ENCODE measurements around the gene SNX14.

Gene SNX14

GRCh38 chr6:85465762-85466161 lies 127.9 kb downstream of the SNX14 start:
- POLR2A ChIA-PET = no interaction called here
- Histone ChIP-seq H3K36me3 (ENCODE audit: control insufficient read depth in 2 of 2, insufficient read depth in 1 of 2, low read length in 2 of 2) (no peaks in the 10 kb centered on the region), H3K4me3 (ENCODE audit: low read depth, low read length) (no peak overlapping the region), H3K4me1 (ENCODE audit: control insufficient read depth, insufficient read depth, low read length) (no peaks in the 10 kb centered on the region), H3K27ac (ENCODE audit: extremely low read depth, low read depth, low read length) (no peak overlapping the region), H3K9me3 (ENCODE audit: control insufficient read depth, insufficient read depth, low read depth, low read length) (no peaks in the 10 kb centered on the region)
- no peak for TF ChIP-seq SETDB1 (IDR thresholded peaks at IDR 0.05; ENCODE audit: insufficient read length, low read length)
- no peak for TF ChIP-seq ZBTB20 (tag by site-specific recombination; IDR thresholded peaks at IDR 0.05)
- TF ChIP-seq SP2 (tag by site-specific recombination; IDR thresholded peaks at IDR 0.05) = no peak
- no peak for TF ChIP-seq ZNF223 (tag by site-specific recombination; IDR thresholded peaks at IDR 0.05)
- TF ChIP-seq ZNF449 (tag by site-specific recombination; IDR thresholded peaks at IDR 0.05) = no peak
- no peak for TF ChIP-seq GFI1B (tag by site-specific recombination; IDR thresholded peaks at IDR 0.05)
- TF ChIP-seq ZNF221 (tag by site-specific recombination; IDR thresholded peaks at IDR 0.05; ENCODE audit: borderline replicate concordance) = no peak
- TF ChIP-seq OVOL3 (tag by site-specific recombination; IDR thresholded peaks at IDR 0.05) = no peak
- TF ChIP-seq ZBTB6 (tag by site-specific recombination; IDR thresholded peaks at IDR 0.05) = no peak
- no peak for TF ChIP-seq ZNF266 (tag by site-specific recombination; IDR thresholded peaks at IDR 0.05; ENCODE audit: low read depth)
- CTCF ChIA-PET = interaction anchor here (0.7 to 5.7 kb wide), 3 partner anchors 16 to 108 kb away, joined by 3 to 58 read pairs (median 8); no protein-coding TSS in a partner anchor

- ChIA-PET CTCF (interaction anchor here (0.8 to 1.4 kb wide), 4 partner anchors 13 to 72 kb away, joined by 3 to 8 read pairs (median 4); no protein-coding TSS in a partner anchor), POLR2A (no interaction called here)
- TF ChIP-seq ZNF629 (tag by site-specific recombination; IDR thresholded peaks at IDR 0.05) = 0 out of 2 replicates have a peak, but pooled peaks have one; percentile 20
- TF ChIP-seq MZF1 (tag by site-specific recombination; IDR thresholded peaks at IDR 0.05; ENCODE audit: borderline replicate concordance) = no peak
- peak; percentile 43; the same call in 1 of the 2 replicates for TF ChIP-seq SP7 (tag by site-specific recombination; IDR thresholded peaks at IDR 0.05)
- no peaks in the 10 kb centered on the region for H3K36me3 ChIP-seq (ENCODE audit: control insufficient read depth in 2 of 2, insufficient read depth in 1 of 2, low read length in 2 of 2)
- 0 out of 2 replicates have a peak, but pooled peaks cover under 1% of the 10 kb centered on the region for H3K4me1 ChIP-seq (ENCODE audit: control insufficient read depth, insufficient read depth, low read length)
- no peaks in the 10 kb centered on the region for H3K9me3 ChIP-seq (ENCODE audit: control insufficient read depth, insufficient read depth, low read depth, low read length)
- no peak overlapping the region for H3K4me3 ChIP-seq (ENCODE audit: low read depth, low read length)
- H3K27ac ChIP-seq (ENCODE audit: extremely low read depth, low read depth, low read length) = no peak overlapping the region
Measured at GRCh38 chr6:85464722-85465150, 128.9 kb downstream of the SNX14 start.

GRCh38 chr6:85464260-85464644 lies 129.4 kb downstream of the SNX14 start:
- Histone ChIP-seq H3K36me3 (ENCODE audit: control insufficient read depth in 2 of 2, insufficient read depth in 1 of 2, low read length in 2 of 2) (no peaks in the 10 kb centered on the region), H3K4me3 (ENCODE audit: low read depth, low read length) (no peak overlapping the region), H3K4me1 (ENCODE audit: control insufficient read depth, insufficient read depth, low read length) (0 out of 2 replicates have a peak, but pooled peaks cover 4% of the 10 kb centered on the region), H3K27ac (ENCODE audit: extremely low read depth, low read depth, low read length) (no peak overlapping the region), H3K9me3 (ENCODE audit: control insufficient read depth, insufficient read depth, low read depth, low read length) (no peaks in the 10 kb centered on the region)
- TF ChIP-seq ZNF184 (tag by site-specific recombination; IDR thresholded peaks at IDR 0.05) = 0 out of 2 replicates have a peak, but pooled peaks have one; percentile 57
- 0 out of 2 replicates have a peak, but pooled peaks have one; percentile 21 for TF ChIP-seq SP7 (tag by site-specific recombination; IDR thresholded peaks at IDR 0.05)
- TF ChIP-seq ZNF792 (tag by site-specific recombination; IDR thresholded peaks at IDR 0.05) = no peak
- peak; percentile 29; the same call in 1 of the 2 replicates for TF ChIP-seq GFI1B (tag by site-specific recombination; IDR thresholded peaks at IDR 0.05)
- peak; percentile 85 for TF ChIP-seq PRDM1 (tag by site-specific recombination; IDR thresholded peaks at IDR 0.05)
- TF ChIP-seq ZBTB21 (tag by site-specific recombination; IDR thresholded peaks at IDR 0.05) = peak; percentile 47; the same call in 1 of the 2 replicates
- TF ChIP-seq ZNF629 (tag by site-specific recombination; IDR thresholded peaks at IDR 0.05) = peak; percentile 58; the same call in 1 of the 2 replicates
- TF ChIP-seq ZNF660 (tag by site-specific recombination; IDR thresholded peaks at IDR 0.05) = peak; percentile 81
- peak; percentile 74; the same call in 1 of the 2 replicates for TF ChIP-seq MYNN (tag by site-specific recombination; IDR thresholded peaks at IDR 0.05; ENCODE audit: borderline replicate concordance)
- TF ChIP-seq ZEB2 (tag by site-specific recombination; IDR thresholded peaks at IDR 0.05) = no peak
- TF ChIP-seq RBAK (tag by site-specific recombination; IDR thresholded peaks at IDR 0.05) = no peak
- ChIA-PET POLR2A (interaction anchor here (1.1 to 1.6 kb wide), 2 partner anchors 15 to 214 kb away, joined by 3 read pairs; partner anchors contain the start of gene NT5E), CTCF (interaction anchor here (0.7 to 3.1 kb wide), 10 partner anchors 12 to 109 kb away, joined by 3 to 25 read pairs (median 4); no protein-coding TSS in a partner anchor)
